Loucy (cell line): ENCODE data around the gene RNF43.

Experiments used
- H2AFZ ChIP-seq: fragments of 200-600 bp; sonication (generic); 2 replicates; pipeline ENCODE4 v1.6.0; 2016; ENCODE audit warnings: antibody characterized with exemption, mild to moderate bottlenecking, low read length, moderate library complexity
- H3F3A ChIP-seq: fragments of 200-600 bp; 2 replicates; pipeline ENCODE4 v1.6.0; 2016; ENCODE audit warnings: antibody characterized with exemption, low read depth, mild to moderate bottlenecking
- H3K27me3 ChIP-seq: fragments of 200-600 bp; sonication (generic); 2 replicates; pipeline ENCODE4 v1.6.1; 2014; ENCODE audit warnings: low read length, mild to moderate bottlenecking; ENCODE audit not compliant: insufficient read depth, poor library complexity, severe bottlenecking
- H3K36me3 ChIP-seq: fragments of 200-600 bp; sonication (generic); 2 replicates; pipeline ENCODE4 v1.6.1; 2016; ENCODE audit warnings: low read length; ENCODE audit not compliant: insufficient read depth
- H3K4me1 ChIP-seq: fragments of 200-600 bp; sonication (generic); 2 replicates; pipeline ENCODE4 v1.5.1; 2014; ENCODE audit warnings: low read length, mild to moderate bottlenecking; ENCODE audit not compliant: insufficient read depth, poor library complexity, severe bottlenecking
- H3K4me2 ChIP-seq: fragments of 200-600 bp; sonication (generic); 2 replicates; pipeline ENCODE4 v1.6.0; 2014; ENCODE audit warnings: antibody characterized with exemption, low read length, low read depth, mild to moderate bottlenecking; ENCODE audit not compliant: poor library complexity, severe bottlenecking
- H3K4me3 ChIP-seq: fragments of 200-600 bp; sonication (generic); 2 replicates; pipeline ENCODE4 v1.5.1; 2014; ENCODE audit warnings: low read length, mild to moderate bottlenecking, mixed read lengths; ENCODE audit not compliant: poor library complexity, severe bottlenecking
- H3K79me2 ChIP-seq: fragments of 200-600 bp; sonication (generic); 2 replicates; pipeline ENCODE4 v1.6.1; 2014; ENCODE audit warnings: low read length; ENCODE audit not compliant: insufficient read depth
- H3K9ac ChIP-seq: fragments of 200-600 bp; sonication (generic); 2 replicates; pipeline ENCODE4 v1.6.0; 2014; ENCODE audit warnings: mild to moderate bottlenecking, low read depth, low read length, moderate library complexity; ENCODE audit not compliant: poor library complexity, severe bottlenecking
- H3K9me2 ChIP-seq: fragments of 200-600 bp; sonication (generic); replicated peaks from 2 replicates; pipeline ENCODE4 v1.6.1; 2016; ENCODE audit warnings: low read depth, low read length, mixed read lengths
- H3K9me3 ChIP-seq: fragments of 200-600 bp; sonication (generic); 2 replicates; pipeline ENCODE4 v1.6.1; 2014; ENCODE audit warnings: mild to moderate bottlenecking, antibody characterized with exemption, low read length, low read depth; ENCODE audit not compliant: insufficient read depth
- H4K20me1 ChIP-seq: fragments of 200-600 bp; sonication (generic); 2 replicates; pipeline ENCODE4 v1.6.0; 2014; ENCODE audit warnings: antibody characterized with exemption, low read length, mild to moderate bottlenecking; ENCODE audit not compliant: insufficient read depth, poor library complexity, severe bottlenecking
- CTCF ChIP-seq: fragments of 200-600 bp; sonication (generic); conservative IDR thresholded peaks from 2 replicates; pipeline ENCODE4 v1.5.1; 2014; ENCODE audit warnings: mild to moderate bottlenecking, antibody characterized with exemption, low read length
- EZH2phosphoT487 ChIP-seq: fragments of 200-600 bp; IDR thresholded peaks from 2 replicates; pipeline ENCODE4 v1.6.1; 2018; ENCODE audit warnings: antibody characterized with exemption, mild to moderate bottlenecking, moderate library complexity, borderline replicate concordance

Gene RNF43

DNA sequence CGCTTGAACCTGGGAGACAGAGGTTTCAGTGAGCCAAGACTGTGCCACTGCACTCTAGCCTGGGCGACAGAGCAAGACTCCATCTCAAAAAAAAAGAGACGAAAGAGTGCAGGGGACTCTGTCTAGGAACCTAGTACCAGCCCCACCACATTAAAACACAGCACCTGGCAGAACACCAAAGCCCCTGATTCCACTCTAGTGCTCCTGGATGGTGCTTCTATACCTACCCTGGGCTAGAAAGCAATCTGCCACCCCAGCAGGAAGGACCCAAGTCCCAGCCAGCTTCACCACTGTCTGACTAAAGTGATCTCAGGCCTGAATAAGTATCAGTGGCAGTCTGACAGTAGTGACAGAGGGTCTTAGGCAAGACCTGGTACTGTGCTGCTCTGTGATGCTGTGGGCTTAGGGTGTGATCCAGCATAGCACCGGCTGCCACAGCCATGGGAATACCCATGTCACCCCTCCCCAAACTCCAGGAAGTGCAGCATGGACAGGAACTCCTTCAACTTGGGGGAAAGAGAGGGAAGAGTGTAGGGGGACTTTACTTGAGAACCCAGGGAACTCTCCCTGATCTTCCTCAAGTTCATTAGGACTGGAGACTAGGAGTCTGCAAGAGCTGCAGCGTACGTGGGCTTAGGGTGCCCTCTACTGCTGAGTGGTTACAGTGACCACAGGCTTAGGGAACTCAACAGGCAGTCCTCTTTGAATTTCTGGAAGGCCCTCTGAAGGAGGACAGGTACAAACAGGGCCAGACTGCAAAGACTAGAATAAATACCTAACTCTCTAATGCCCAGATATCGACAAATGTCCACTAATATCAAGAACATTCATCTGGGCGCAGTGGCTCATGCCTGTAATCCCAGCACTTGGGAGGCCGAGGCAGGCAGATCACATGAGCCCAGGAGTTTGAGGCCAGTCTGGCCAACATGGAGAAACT is 30.0 kb upstream of the RNF43 start:
- Histone ChIP-seq H3K4me2 (no peak overlapping the region), H3K9me2 (no peaks in the 10 kb centered on the region), H3K4me3 (no peak overlapping the region), H2AFZ (no peak overlapping the region), H3K27me3 (no peaks in the 10 kb centered on the region), H3K36me3 (no peaks in the 10 kb centered on the region), H3K9me3 (no peaks in the 10 kb centered on the region), H3F3A (no peaks in the 10 kb centered on the region), H4K20me1 (no peaks in the 10 kb centered on the region), H3K4me1 (no peaks in the 10 kb centered on the region), H3K79me2 (no peaks in the 10 kb centered on the region), H3K9ac (no peak overlapping the region)
- peak; percentile 97 for TF ChIP-seq CTCF
- no peak for TF ChIP-seq EZH2phosphoT487

GRCh38 chr17:58446086-58446485 is 28.8 kb upstream of the RNF43 start:
- no peaks in the 10 kb centered on the region for H3K4me1 ChIP-seq
- H4K20me1 ChIP-seq, result no peaks in the 10 kb centered on the region
- no peaks in the 10 kb centered on the region for H3F3A ChIP-seq
- no peak overlapping the region for H3K4me3 ChIP-seq
- H3K27me3 ChIP-seq, result no peaks in the 10 kb centered on the region
- no peaks in the 10 kb centered on the region for H3K79me2 ChIP-seq
- H3K9ac ChIP-seq, result no peak overlapping the region
- H3K9me3 ChIP-seq, result no peaks in the 10 kb centered on the region
- H3K9me2 ChIP-seq, result no peaks in the 10 kb centered on the region
- no peak overlapping the region for H2AFZ ChIP-seq
- H3K4me2 ChIP-seq, result no peak overlapping the region
- no peaks in the 10 kb centered on the region for H3K36me3 ChIP-seq
- TF ChIP-seq CTCF (no peak), EZH2phosphoT487 (no peak)

DNA sequence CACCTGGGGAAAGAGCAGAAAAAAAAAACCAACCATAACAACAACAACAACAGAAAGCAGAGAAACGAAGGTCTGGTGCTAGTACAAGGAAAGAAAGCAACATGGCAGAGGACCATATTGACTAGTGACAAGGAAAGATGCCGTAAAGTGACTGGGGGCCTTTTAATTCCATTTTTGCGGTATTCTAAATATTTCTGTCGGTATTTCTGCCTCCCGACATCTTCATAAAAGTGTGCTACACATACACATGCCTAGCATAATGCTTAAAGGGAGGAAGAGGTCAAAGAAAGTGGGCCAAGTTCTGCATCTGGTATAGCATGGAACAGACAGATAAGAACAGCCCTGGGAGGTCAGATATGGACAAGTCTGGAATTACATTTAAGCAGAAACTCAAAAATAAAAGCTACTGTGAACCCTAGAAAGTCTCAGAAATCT is 19.5 kb upstream of the RNF43 start:
- TF ChIP-seq CTCF (no peak), EZH2phosphoT487 (no peak)
- no peak overlapping the region for H3K9ac ChIP-seq
- no peak overlapping the region for H3K4me3 ChIP-seq
- no peaks in the 10 kb centered on the region for H3K36me3 ChIP-seq
- no peaks in the 10 kb centered on the region for H3K4me1 ChIP-seq
- H4K20me1 ChIP-seq, result no peaks in the 10 kb centered on the region
- no peaks in the 10 kb centered on the region for H3K79me2 ChIP-seq
- no peak overlapping the region for H3K4me2 ChIP-seq
- no peaks in the 10 kb centered on the region for H3K9me3 ChIP-seq
- no peaks in the 10 kb centered on the region for H3K9me2 ChIP-seq
- no peaks in the 10 kb centered on the region for H3F3A ChIP-seq
- no peaks in the 10 kb centered on the region for H3K27me3 ChIP-seq
- H2AFZ ChIP-seq, result no peak overlapping the region
